Smooth muscle cell (in vitro differentiated cells): ENCODE measurements around the gene NUDT3. TPM values are rescaled to one million over a fixed set of nuclear protein-coding genes. Genes with fewer than 3 reads are reported as not detected.

Experiments used
- DNase-seq: peaks from one replicate; lab custom pipeline; 2025; ENCODE audit not compliant: unreplicated experiment; lab: John Stamatoyannopoulos, UW
- H2AFZ ChIP-seq: fragments of 200-600 bp; sonication (generic); 2 replicates; pipeline ENCODE4 v1.6.0; 2016; ENCODE audit warnings: antibody characterized with exemption, low read depth, mild to moderate bottlenecking
- H3F3A ChIP-seq: fragments of 200-600 bp; sonication (generic); 2 replicates; pipeline ENCODE4 v1.6.0; 2017; ENCODE audit warnings: antibody characterized with exemption, low read depth
- H3K27ac ChIP-seq: fragments of 200-600 bp; sonication (generic); 2 replicates; pipeline ENCODE4 v1.5.1; 2016; ENCODE audit warnings: low read depth, mild to moderate bottlenecking
- H3K27me3 ChIP-seq: fragments of 200-600 bp; sonication (generic); 2 replicates; pipeline ENCODE4 v1.6.1; 2016; ENCODE audit warnings: low read depth, mild to moderate bottlenecking
- H3K36me3 ChIP-seq: fragments of 200-600 bp; sonication (generic); 2 replicates; pipeline ENCODE4 v1.5.1; 2016; ENCODE audit warnings: low read depth
- H3K4me1 ChIP-seq: fragments of 200-600 bp; sonication (generic); 2 replicates; pipeline ENCODE4 v1.5.1; 2016; ENCODE audit warnings: low read depth
- H3K4me2 ChIP-seq: fragments of 200-600 bp; sonication (generic); 2 replicates; pipeline ENCODE4 v1.6.0; 2016; ENCODE audit warnings: mild to moderate bottlenecking
- H3K4me3 ChIP-seq: fragments of 200-600 bp; sonication (generic); 2 replicates; pipeline ENCODE4 v1.5.1; 2016; ENCODE audit warnings: mild to moderate bottlenecking
- H3K79me2 ChIP-seq: fragments of 200-600 bp; sonication (generic); 2 replicates; pipeline ENCODE4 v1.6.0; 2016; ENCODE audit warnings: low read depth, mild to moderate bottlenecking
- H3K9ac ChIP-seq: fragments of 200-600 bp; sonication (generic); 2 replicates; pipeline ENCODE4 v1.6.0; 2016; ENCODE audit warnings: low read depth
- H3K9me3 ChIP-seq: fragments of 200-600 bp; sonication (generic); replicated peaks from 2 replicates; pipeline ENCODE4 v1.5.1; 2016; ENCODE audit warnings: low read depth
- H4K20me1 ChIP-seq: fragments of 200-600 bp; sonication (generic); 2 replicates; pipeline ENCODE4 v1.6.0; 2016; ENCODE audit warnings: low read depth
- WGBS: methylation state at CpG from one replicate; pipeline ENCODE4 v1.1.7; 2016; ENCODE audit warnings: low lambda C conversion rate; 5-methylcytosine and 5-hydroxymethylcytosine counted together
- polyA plus RNA-seq: library from polyadenylated mRNA; unstranded; fragments of >200 nt; fragmentation: Nextera tagmentation; extraction: Ambion mirVana; gene quantifications from 2 replicates; pipeline ENCODE4 v1.2.1, GENCODE V29; 2016
- total RNA-seq: library from RNA; depleted of rRNA; stranded (reverse); fragments of >200 nt; gene quantifications from 2 replicates; pipeline ENCODE4 v1.2.3, GENCODE V29; 2014
- TF ChIP-seq, protein P1 (sequence below): fragments of 200-600 bp; sonication (generic); IDR thresholded peaks from 2 replicates; pipeline ENCODE4 v1.5.1; 2017; ENCODE audit warnings: borderline replicate concordance, mild to moderate bottlenecking, antibody characterized with exemption; ENCODE audit not compliant: insufficient read depth, poor library complexity, severe bottlenecking

The NUDT3 gene
- total and polyA plus RNA-seq, 2 experiments from 2014 or later, result 7.5 to 12.9 TPM

DNA sequence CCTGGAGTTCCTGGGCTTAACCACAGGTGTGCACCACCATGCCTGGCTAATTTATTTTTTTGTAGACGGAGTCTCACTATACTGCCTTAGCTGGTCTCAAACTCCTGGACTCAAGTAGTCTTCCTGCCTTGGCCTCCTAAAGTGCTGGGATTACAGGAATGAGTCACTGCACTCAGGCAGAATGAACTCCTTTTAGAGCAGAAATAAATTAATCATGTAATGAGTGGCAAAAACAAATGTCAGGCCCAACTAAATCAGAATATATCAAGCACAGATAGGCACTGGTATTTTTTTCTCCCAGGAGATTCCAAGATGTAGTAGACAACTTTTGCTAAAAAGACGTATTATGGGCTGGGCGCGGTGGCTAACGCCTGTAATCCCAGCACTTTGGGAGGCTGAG, 30.8 kb upstream of the NUDT3 start:
- Histone ChIP-seq H3K4me3 (no peak overlapping the region), H2AFZ (no peak overlapping the region), H3K4me2 (no peak overlapping the region), H3K27ac (no peak overlapping the region), H3K9ac (no peak overlapping the region), H3K79me2 (peaks cover 37% of the 10 kb centered on the region), H3K4me1 (peaks cover 14% of the 10 kb centered on the region), H3K36me3 (peaks cover 10% of the 10 kb centered on the region), H3K9me3 (no peaks in the 10 kb centered on the region), H4K20me1 (peaks cover 66% of the 10 kb centered on the region), H3F3A (peaks cover 10% of the 10 kb centered on the region), H3K27me3 (no peaks in the 10 kb centered on the region)
- TF ChIP-seq, protein P1, sequence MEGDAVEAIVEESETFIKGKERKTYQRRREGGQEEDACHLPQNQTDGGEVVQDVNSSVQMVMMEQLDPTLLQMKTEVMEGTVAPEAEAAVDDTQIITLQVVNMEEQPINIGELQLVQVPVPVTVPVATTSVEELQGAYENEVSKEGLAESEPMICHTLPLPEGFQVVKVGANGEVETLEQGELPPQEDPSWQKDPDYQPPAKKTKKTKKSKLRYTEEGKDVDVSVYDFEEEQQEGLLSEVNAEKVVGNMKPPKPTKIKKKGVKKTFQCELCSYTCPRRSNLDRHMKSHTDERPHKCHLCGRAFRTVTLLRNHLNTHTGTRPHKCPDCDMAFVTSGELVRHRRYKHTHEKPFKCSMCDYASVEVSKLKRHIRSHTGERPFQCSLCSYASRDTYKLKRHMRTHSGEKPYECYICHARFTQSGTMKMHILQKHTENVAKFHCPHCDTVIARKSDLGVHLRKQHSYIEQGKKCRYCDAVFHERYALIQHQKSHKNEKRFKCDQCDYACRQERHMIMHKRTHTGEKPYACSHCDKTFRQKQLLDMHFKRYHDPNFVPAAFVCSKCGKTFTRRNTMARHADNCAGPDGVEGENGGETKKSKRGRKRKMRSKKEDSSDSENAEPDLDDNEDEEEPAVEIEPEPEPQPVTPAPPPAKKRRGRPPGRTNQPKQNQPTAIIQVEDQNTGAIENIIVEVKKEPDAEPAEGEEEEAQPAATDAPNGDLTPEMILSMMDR, result no peak
- 98% methylated on average over 5 of the region's 5 CpGs for WGBS
- DNase-seq, result no peak

DNA sequence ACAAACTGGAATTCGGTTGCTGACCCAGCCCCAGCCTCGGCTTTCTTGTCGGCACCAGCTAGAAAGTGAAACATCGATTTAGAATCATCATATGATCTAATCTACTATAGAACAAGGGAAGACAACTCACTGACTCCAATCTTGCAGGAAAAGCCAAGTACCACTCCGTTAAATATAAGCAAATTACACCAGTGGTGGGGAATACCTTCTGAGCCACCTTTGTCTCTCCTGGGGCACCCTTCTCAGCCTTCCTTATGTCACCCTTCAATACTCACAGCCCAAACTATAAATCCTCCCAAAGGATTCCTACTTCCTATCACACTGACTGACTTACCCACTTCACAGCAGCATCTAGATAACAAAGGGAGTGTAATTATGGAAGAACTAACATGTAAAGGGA, 25.9 kb upstream of the NUDT3 start:
- Histone ChIP-seq H2AFZ (no peak overlapping the region), H3K36me3 (peaks cover 19% of the 10 kb centered on the region), H3K27me3 (no peaks in the 10 kb centered on the region), H3F3A (peaks cover 35% of the 10 kb centered on the region), H3K27ac (no peak overlapping the region), H3K4me2 (no peak overlapping the region), H3K9ac (no peak overlapping the region), H4K20me1 (peaks cover 74% of the 10 kb centered on the region), H3K9me3 (no peaks in the 10 kb centered on the region), H3K79me2 (peaks cover 15% of the 10 kb centered on the region), H3K4me1 (no peaks in the 10 kb centered on the region), H3K4me3 (no peak overlapping the region)
- DNase-seq, result no peak
- TF ChIP-seq, protein P1, result no peak
- WGBS, result 96% methylated on average over 5 of the region's 5 CpGs

DNA sequence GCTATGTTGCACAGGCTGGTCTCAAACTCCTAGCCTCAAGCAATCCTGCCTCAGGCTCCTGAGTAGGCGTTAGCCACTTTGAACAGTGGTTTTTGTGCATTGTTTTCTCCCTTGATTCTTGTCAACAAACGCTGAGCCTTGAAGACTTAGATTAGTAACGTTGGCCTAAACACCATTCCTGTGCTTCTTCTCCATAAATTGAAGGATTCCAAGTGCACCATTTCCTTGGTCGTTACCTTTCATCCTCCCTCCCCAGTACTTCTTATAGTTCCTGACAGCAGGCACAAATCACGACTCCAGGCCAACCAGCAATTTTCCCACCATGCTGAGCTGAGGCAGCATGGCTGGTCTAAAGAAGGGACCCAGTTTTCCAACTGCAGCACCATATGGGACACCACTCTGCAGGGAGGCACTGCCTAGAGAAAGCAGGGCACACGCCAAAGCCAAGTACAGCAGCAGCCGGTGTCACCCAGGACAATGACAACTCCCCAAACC, 24.5 kb upstream of the NUDT3 start:
- TF ChIP-seq, protein P1, result no peak

More for the DNA sequence above, 24.5 kb upstream of the NUDT3 start:
- H2AFZ ChIP-seq, result no peak overlapping the region
- H3K27me3 ChIP-seq, result no peaks in the 10 kb centered on the region
- peaks cover 33% of the 10 kb centered on the region for H3F3A ChIP-seq
- WGBS, result 89% methylated on average over 7 of the region's 7 CpGs
- no peaks in the 10 kb centered on the region for H3K4me1 ChIP-seq
- H3K4me3 ChIP-seq, result no peak overlapping the region
- H3K9ac ChIP-seq, result no peak overlapping the region
- no peak for DNase-seq
- H3K4me2 ChIP-seq, result no peak overlapping the region
- peaks cover 3% of the 10 kb centered on the region for H3K79me2 ChIP-seq
- peaks cover 59% of the 10 kb centered on the region for H4K20me1 ChIP-seq
- no peaks in the 10 kb centered on the region for H3K9me3 ChIP-seq
- H3K27ac ChIP-seq, result no peak overlapping the region
- H3K36me3 ChIP-seq, result peaks cover 12% of the 10 kb centered on the region
